Measurements from ENCODE around the gene MAP3K7.

The MAP3K7 gene

GRCh38 chr6:90523779-90524310 is 63.0 kb downstream of the MAP3K7 start:
- DNase-seq = no peak

GRCh38 chr6:90521955-90522354 is 64.9 kb downstream of the MAP3K7 start:
- no peak for DNase-seq

- no peak for DNase-seq
These were observed 70.7 kb downstream of the MAP3K7 start for GRCh38 chr6:90516074-90516660.

GRCh38 chr6:90514496-90514895 is 72.4 kb downstream of the MAP3K7 start:
- no peak for DNase-seq

GRCh38 chr6:90508753-90509152 is 78.1 kb downstream of the MAP3K7 start:
- DNase-seq = no peak

- DNase-seq = no peak
These were observed 83.9 kb downstream of the MAP3K7 start for GRCh38 chr6:90502866-90503407.

GRCh38 chr6:90502381-90502780 is 84.5 kb downstream of the MAP3K7 start:
- no peak for DNase-seq

GRCh38 chr6:90500458-90500857 is 86.4 kb downstream of the MAP3K7 start:
- DNase-seq = no peak

GRCh38 chr6:90497411-90497810 is 89.5 kb downstream of the MAP3K7 start:
- DNase-seq = no peak

GRCh38 chr6:90496258-90497016 is 90.4 kb downstream of the MAP3K7 start:
- no peak for DNase-seq

GRCh38 chr6:90495216-90495817 is 91.6 kb downstream of the MAP3K7 start:
- DNase-seq = no peak

- no peak for DNase-seq
These were observed 92.6 kb downstream of the MAP3K7 start for GRCh38 chr6:90494067-90494780.

- no peak for DNase-seq
These were observed 93.5 kb downstream of the MAP3K7 start for GRCh38 chr6:90493332-90493731.

- DNase-seq = no peak
These were observed 94.1 kb downstream of the MAP3K7 start for GRCh38 chr6:90492798-90493197.

GRCh38 chr6:90492369-90492768 is 94.5 kb downstream of the MAP3K7 start:
- no peak for DNase-seq

GRCh38 chr6:90490030-90490716 is 96.7 kb downstream of the MAP3K7 start:
- no peak for DNase-seq

- DNase-seq = no peak
These were observed 98.1 kb downstream of the MAP3K7 start for GRCh38 chr6:90488816-90489215.

- DNase-seq = no peak
These were observed 101.1 kb downstream of the MAP3K7 start for GRCh38 chr6:90485635-90486277.

- DNase-seq = no peak
These were observed 102.0 kb downstream of the MAP3K7 start for GRCh38 chr6:90484903-90485302.

GRCh38 chr6:90484385-90484784 is 102.5 kb downstream of the MAP3K7 start:
- no peak for DNase-seq

- DNase-seq = no peak
These were observed 102.9 kb downstream of the MAP3K7 start for GRCh38 chr6:90483956-90484355.
